MM.1S (cell line): ENCODE measurements around the gene PNPLA4.
A peak's percentile ranks its signal among the peaks of the same experiment; 100 is the strongest.

Experiments used
- DNase-seq: peaks from one replicate; pipeline ENCODE4 v3.0.0-alpha.2; 2015
- H2AFZ ChIP-seq: fragments of 300-600 bp; sonication (generic); 2 replicates; pipeline ENCODE4 v1.6.0; 2016; ENCODE audit warnings: antibody characterized with exemption, low read length
- H3F3A ChIP-seq: fragments of 300-600 bp; sonication (generic); 2 replicates; pipeline ENCODE4 v1.6.1; 2016; ENCODE audit warnings: mild to moderate bottlenecking, antibody characterized with exemption, low read length, moderate library complexity, mixed read lengths; ENCODE audit not compliant: insufficient read depth
- H3K27ac ChIP-seq: fragments of 300-600 bp; sonication (generic); 2 replicates; pipeline ENCODE4 v1.5.1; 2016; ENCODE audit warnings: mild to moderate bottlenecking, low read length
- H3K27me3 ChIP-seq: fragments of 300-600 bp; sonication (generic); replicated peaks from 2 replicates; pipeline ENCODE4 v1.6.0; 2016; ENCODE audit warnings: low read length; ENCODE audit not compliant: insufficient read depth
- H3K36me3 ChIP-seq: fragments of 300-600 bp; sonication (generic); replicated peaks from 2 replicates; pipeline ENCODE4 v1.6.1; 2016; ENCODE audit warnings: mild to moderate bottlenecking, low read length, mixed read lengths; ENCODE audit not compliant: insufficient read depth
- H3K4me1 ChIP-seq: fragments of 300-600 bp; sonication (generic); 2 replicates; pipeline ENCODE4 v1.6.1; 2016; ENCODE audit warnings: low read length, mixed read lengths
- H3K4me2 ChIP-seq: fragments of 300-600 bp; sonication (generic); 2 replicates; pipeline ENCODE4 v1.6.0; 2016; ENCODE audit warnings: low read depth, low read length
- H3K4me3 ChIP-seq: fragments of 300-600 bp; sonication (generic); 2 replicates; pipeline ENCODE4 v1.5.1; 2016; ENCODE audit warnings: low read length, mixed read lengths
- H3K79me2 ChIP-seq: fragments of 300-600 bp; sonication (generic); 2 replicates; pipeline ENCODE4 v1.6.1; 2016; ENCODE audit warnings: mixed run types, low read length, mixed read lengths
- H3K9ac ChIP-seq: fragments of 300-600 bp; sonication (generic); 2 replicates; pipeline ENCODE4 v1.6.1; 2016; ENCODE audit warnings: low read length, mixed read lengths
- H3K9me2 ChIP-seq: fragments of 300-600 bp; sonication (generic); replicated peaks from 2 replicates; pipeline ENCODE4 v1.6.1; 2016; ENCODE audit warnings: mild to moderate bottlenecking, low read length, mixed read lengths; ENCODE audit not compliant: insufficient read depth
- H3K9me3 ChIP-seq: fragments of 300-600 bp; sonication (generic); replicated peaks from 2 replicates; pipeline ENCODE4 v1.6.1; 2016; ENCODE audit warnings: mild to moderate bottlenecking, low read length, mixed read lengths; ENCODE audit not compliant: insufficient read depth
- H4K20me1 ChIP-seq: fragments of 300-600 bp; sonication (generic); 2 replicates; pipeline ENCODE4 v1.6.1; 2016; ENCODE audit warnings: mild to moderate bottlenecking, low read length, moderate library complexity, mixed read lengths; ENCODE audit not compliant: insufficient read depth
- CTCF ChIP-seq: fragments of 300-600 bp; sonication (generic); IDR thresholded peaks from 2 replicates; pipeline ENCODE4 v1.5.1; 2016; ENCODE audit warnings: antibody characterized with exemption, low read length, mixed read lengths
- EZH2 ChIP-seq: fragments of 300-600 bp; sonication (generic); optimal IDR thresholded peaks from 2 replicates; pipeline ENCODE3; 2017; ENCODE audit warnings: low read depth, mild to moderate bottlenecking, antibody characterized with exemption, low read length, mixed read lengths
- EZH2phosphoT487 ChIP-seq: fragments of 300-600 bp; sonication (generic); IDR thresholded peaks from 2 replicates; pipeline ENCODE4 v1.6.1; 2018; ENCODE audit warnings: antibody characterized with exemption, low read length

PNPLA4 gene

GRCh38 chrX:7941390-7942042 is 14.3 kb upstream of the PNPLA4 start:
- H3K27me3 ChIP-seq, result no peaks in the 10 kb centered on the region
- H3K4me2 ChIP-seq, result no peak overlapping the region
- H3K9me2 ChIP-seq, result no peaks in the 10 kb centered on the region
- no peak overlapping the region for H2AFZ ChIP-seq
- H3K4me3 ChIP-seq, result no peak overlapping the region
- H3K9me3 ChIP-seq, result no peaks in the 10 kb centered on the region
- H3K79me2 ChIP-seq, result no peaks in the 10 kb centered on the region
- TF ChIP-seq EZH2 (no peak), CTCF (peak; percentile 39)
- H3K27ac ChIP-seq, result no peak overlapping the region
- H3K4me1 ChIP-seq, result no peaks in the 10 kb centered on the region
- DNase-seq, result no peak
- H3K36me3 ChIP-seq, result no peaks in the 10 kb centered on the region
- no peak overlapping the region for H3K9ac ChIP-seq
- no peaks in the 10 kb centered on the region for H3F3A ChIP-seq
- no peaks in the 10 kb centered on the region for H4K20me1 ChIP-seq

- no peak overlapping the region for H3K4me3 ChIP-seq
- no peak overlapping the region for H3K27ac ChIP-seq
- no peaks in the 10 kb centered on the region for H3K36me3 ChIP-seq
- H3K27me3 ChIP-seq, result no peaks in the 10 kb centered on the region
- no peak for DNase-seq
- no peak overlapping the region for H3K4me2 ChIP-seq
- H2AFZ ChIP-seq, result no peak overlapping the region
- no peaks in the 10 kb centered on the region for H3F3A ChIP-seq
- no peak for TF ChIP-seq EZH2
- TF ChIP-seq CTCF, result no peak
- no peak for TF ChIP-seq EZH2phosphoT487
- H3K9ac ChIP-seq, result no peak overlapping the region
- no peaks in the 10 kb centered on the region for H3K9me3 ChIP-seq
- no peaks in the 10 kb centered on the region for H3K4me1 ChIP-seq
- no peaks in the 10 kb centered on the region for H3K79me2 ChIP-seq
- H4K20me1 ChIP-seq, result no peaks in the 10 kb centered on the region
- H3K9me2 ChIP-seq, result no peaks in the 10 kb centered on the region
Measured at GRCh38 chrX:7934026-7934425, 6.8 kb upstream of the PNPLA4 start.

GRCh38 chrX:7926914-7927258 is 327 bp downstream of the PNPLA4 start:
- H3F3A ChIP-seq, result no peaks in the 10 kb centered on the region
- H2AFZ ChIP-seq, result 0 out of 2 replicates have a peak overlapping the region, but pooled peaks have one; percentile 42
- no peaks in the 10 kb centered on the region for H3K36me3 ChIP-seq
- no peaks in the 10 kb centered on the region for H3K4me1 ChIP-seq
- peak overlapping the region; percentile 57; the same call in 1 of the 2 replicates for H3K27ac ChIP-seq
- H3K4me2 ChIP-seq, result no peak overlapping the region
- H3K27me3 ChIP-seq, result no peaks in the 10 kb centered on the region
- no peaks in the 10 kb centered on the region for H3K79me2 ChIP-seq
- H3K9ac ChIP-seq, result peak overlapping the region; percentile 37; the same call in 1 of the 2 replicates
- H3K9me3 ChIP-seq, result no peaks in the 10 kb centered on the region
- peak overlapping the region; percentile 53 for H3K4me3 ChIP-seq
- no peaks in the 10 kb centered on the region for H3K9me2 ChIP-seq
- no peak for DNase-seq
- no peaks in the 10 kb centered on the region for H4K20me1 ChIP-seq
- no peak for TF ChIP-seq CTCF
- no peak for TF ChIP-seq EZH2
- no peak for TF ChIP-seq EZH2phosphoT487
